Natural killer cell (primary cell): ENCODE measurements around the gene ZNF225. TPM values are rescaled to one million over a fixed set of nuclear protein-coding genes. Genes with fewer than 3 reads are reported as not detected.
A peak's percentile ranks its signal among the peaks of the same experiment; 100 is the strongest.

Experiments
- ATAC-seq, 3 donors: fragments of 150-1000 bp in 2 of 3; fragments of 200-7000 bp in 1 of 3; cut with Tn5 transposase; 1 replicate in 1 of 3; 2 replicates in 2 of 3; pipeline ENCODE4 v1.10.0; 2021; ENCODE audit warnings: mild to moderate bottlenecking in 2 of 3, moderate library complexity in 2 of 3
- DNase-seq, 2 donors: peaks; one replicate each; pipeline versions ENCODE4 v3.0.0 to v3.0.0-alpha.2; 2013 to 2021; ENCODE audit warnings: mixed read lengths in 1 of 2
- H3K27ac ChIP-seq: one replicate; pipeline ENCODE4 v1.5.1; 2013; ENCODE audit warnings: mild to moderate bottlenecking, low read length
- H3K27me3 ChIP-seq: one replicate; pipeline ENCODE4 v1.6.1; 2013; ENCODE audit warnings: low read length; ENCODE audit not compliant: control insufficient read depth, insufficient read depth
- H3K36me3 ChIP-seq: one replicate; pipeline ENCODE4 v1.6.1; 2013; ENCODE audit warnings: low read length; ENCODE audit not compliant: control insufficient read depth, insufficient read depth
- H3K4me1 ChIP-seq: one replicate; pipeline ENCODE4 v1.6.1; 2013; ENCODE audit warnings: low read length; ENCODE audit not compliant: control insufficient read depth, insufficient read depth
- H3K4me3 ChIP-seq: one replicate; pipeline ENCODE4 v1.5.1; 2013; ENCODE audit warnings: low read length
- H3K9me3 ChIP-seq: one replicate; pipeline ENCODE4 v1.6.1; 2013; ENCODE audit warnings: low read length; ENCODE audit not compliant: control insufficient read depth, insufficient read depth
- H3K27ac Mint-ChIP-seq, 2 donors: one replicate each; pipeline ENCODE4 v1.8.0; 2022; ENCODE audit warnings: mild to moderate bottlenecking in 2 of 2, mixed read lengths in 2 of 2, moderate library complexity in 1 of 2
- H3K27me3 Mint-ChIP-seq, 2 donors: one replicate each; pipeline ENCODE4 v1.8.0; 2022; ENCODE audit warnings: low read depth in 2 of 2, mixed read lengths in 2 of 2
- H3K36me3 Mint-ChIP-seq: one replicate; pipeline ENCODE4 v1.8.0; 2022; ENCODE audit warnings: mixed read lengths
- H3K4me1 Mint-ChIP-seq, 2 donors: one replicate each; pipeline ENCODE4 v1.8.0; 2022; ENCODE audit warnings: mixed read lengths in 2 of 2
- H3K4me3 Mint-ChIP-seq: one replicate; pipeline ENCODE4 v1.8.0; 2022; ENCODE audit warnings: mild to moderate bottlenecking, moderate library complexity, mixed read lengths
- H3K9me3 Mint-ChIP-seq, 2 donors: one replicate each; pipeline ENCODE4 v1.8.0; 2022; ENCODE audit warnings: mixed read lengths in 2 of 2
- WGBS: methylation state at CpG from one replicate; pipeline ENCODE4 v1.1.7; 2013; ENCODE audit warnings: missing lambda C conversion rate; ENCODE audit not compliant: insufficient coverage; 5-methylcytosine and 5-hydroxymethylcytosine counted together
- intact Hi-C: fragments of 100-400 bp; cut with micrococcal nuclease; formaldehyde crosslinking; loops from one replicate; pipeline ENCODE4 v1.14.2; 2022
- total RNA-seq, 4 donors: library from RNA; stranded (reverse); fragments of 120-200 nt in 1 of 4; gene quantifications; one replicate each; pipeline versions ENCODE4 v1.2.3 to v1.2.4, GENCODE V29; 2013 to 2022
- TF ChIP-seq, protein P1 (sequence below): fragments of 200-600 bp; IDR thresholded peaks from one replicate; pipeline ENCODE4 v1.8.0; 2022; ENCODE audit warnings: antibody characterized with exemption

Gene ZNF225
- 1 to 10 TPM; 1.5 to 3.6 (median 3.0) TPM for total RNA-seq
- total RNA-seq (2013): 8.4 TPM

- Mint-ChIP-seq H3K27me3 (no peaks in the 10 kb centered on the region), H3K4me3 (peak within 1 kb of the TSS; percentile 97), H3K27ac (peak within 1 kb of the TSS; percentile 90 to 92), H3K9me3 (peaks cover 6 to 12% of the 10 kb centered on the region in 2 donors), H3K4me1 (peaks cover 23 to 31% of the 10 kb centered on the region in 2 donors), H3K36me3 (peaks cover 18% of the 10 kb centered on the region)
- Histone ChIP-seq H3K27me3 (no peaks in the 10 kb centered on the region), H3K4me3 (peak within 1 kb of the TSS; percentile 88), H3K36me3 (peaks cover 14% of the 10 kb centered on the region), H3K27ac (peak within 1 kb of the TSS; percentile 60), H3K4me1 (peaks cover 20% of the 10 kb centered on the region), H3K9me3 (peaks cover 16% of the 10 kb centered on the region)
- DNase-seq (peak; percentile 53 to 93), ATAC-seq (peak; percentile 95 to 99 (median 95))
- WGBS: 0% methylated on average over 44 of the region's 44 CpGs
- TF ChIP-seq, protein P1, sequence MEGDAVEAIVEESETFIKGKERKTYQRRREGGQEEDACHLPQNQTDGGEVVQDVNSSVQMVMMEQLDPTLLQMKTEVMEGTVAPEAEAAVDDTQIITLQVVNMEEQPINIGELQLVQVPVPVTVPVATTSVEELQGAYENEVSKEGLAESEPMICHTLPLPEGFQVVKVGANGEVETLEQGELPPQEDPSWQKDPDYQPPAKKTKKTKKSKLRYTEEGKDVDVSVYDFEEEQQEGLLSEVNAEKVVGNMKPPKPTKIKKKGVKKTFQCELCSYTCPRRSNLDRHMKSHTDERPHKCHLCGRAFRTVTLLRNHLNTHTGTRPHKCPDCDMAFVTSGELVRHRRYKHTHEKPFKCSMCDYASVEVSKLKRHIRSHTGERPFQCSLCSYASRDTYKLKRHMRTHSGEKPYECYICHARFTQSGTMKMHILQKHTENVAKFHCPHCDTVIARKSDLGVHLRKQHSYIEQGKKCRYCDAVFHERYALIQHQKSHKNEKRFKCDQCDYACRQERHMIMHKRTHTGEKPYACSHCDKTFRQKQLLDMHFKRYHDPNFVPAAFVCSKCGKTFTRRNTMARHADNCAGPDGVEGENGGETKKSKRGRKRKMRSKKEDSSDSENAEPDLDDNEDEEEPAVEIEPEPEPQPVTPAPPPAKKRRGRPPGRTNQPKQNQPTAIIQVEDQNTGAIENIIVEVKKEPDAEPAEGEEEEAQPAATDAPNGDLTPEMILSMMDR: no peak
- intact Hi-C loops: no loop called here
These were observed at the start of gene ZNF225 for GRCh38 chr19:44113138-44113783. Gene ZNF225 (plus strand): TSS chr19:44113399. CDS start chr19:44115828, 2,429 bp downstream.

DNA sequence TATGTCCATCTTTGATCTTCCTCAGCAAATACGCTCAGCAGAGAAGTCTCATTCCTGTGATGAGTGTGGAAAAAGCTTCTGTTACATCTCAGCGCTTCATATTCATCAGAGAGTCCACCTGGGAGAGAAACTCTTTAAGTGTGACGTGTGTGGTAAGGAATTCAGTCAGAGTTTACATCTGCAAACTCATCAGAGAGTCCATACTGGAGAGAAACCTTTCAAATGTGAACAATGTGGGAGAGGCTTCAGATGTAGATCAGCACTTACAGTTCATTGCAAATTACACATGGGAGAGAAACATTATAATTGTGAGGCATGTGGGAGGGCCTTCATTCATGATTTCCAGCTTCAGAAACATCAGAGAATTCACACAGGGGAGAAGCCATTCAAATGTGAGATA lies 46.9 kb upstream of the ZNF225 start:
- Mint-ChIP-seq H3K4me3 (no peak overlapping the region), H3K27me3 (no peaks in the 10 kb centered on the region), H3K36me3 (peaks cover 43% of the 10 kb centered on the region), H3K4me1 (peaks cover 2 to 5% of the 10 kb centered on the region in 2 donors), H3K27ac (no peak overlapping the region), H3K9me3 (peaks cover 11 to 22% of the 10 kb centered on the region in 2 donors)
- DNase-seq (no peak), ATAC-seq (no peak)
- H3K36me3 ChIP-seq: peaks cover 15% of the 10 kb centered on the region
- H3K27me3 ChIP-seq: no peaks in the 10 kb centered on the region
- H3K27ac ChIP-seq: no peak overlapping the region
- TF ChIP-seq, protein P1: no peak
- H3K4me1 ChIP-seq: peaks cover 2% of the 10 kb centered on the region
- H3K4me3 ChIP-seq: no peak overlapping the region
- intact Hi-C loops: no loop called here
- 60% methylated on average over 1 of the region's 3 CpGs for WGBS
- peaks cover 41% of the 10 kb centered on the region for H3K9me3 ChIP-seq

DNA sequence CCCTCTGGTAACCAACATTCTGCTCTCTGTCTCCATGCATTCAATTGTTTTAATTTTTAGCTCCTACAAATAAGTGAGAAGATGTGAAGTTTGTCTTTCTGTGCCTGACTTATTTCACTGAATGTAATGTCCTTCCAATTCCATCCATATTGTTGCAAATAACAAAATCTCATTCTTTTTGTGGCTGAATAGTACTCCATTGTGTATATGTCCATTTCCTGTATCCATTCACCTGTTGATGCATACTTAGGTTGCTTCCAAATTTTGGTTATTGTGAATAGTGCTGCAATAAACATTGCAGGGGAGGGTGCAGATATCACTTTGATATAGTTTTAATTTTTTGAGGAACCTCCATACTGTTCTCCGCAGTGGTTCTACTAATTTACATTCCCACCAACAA lies 43.8 kb upstream of the ZNF225 start:
- H3K36me3 Mint-ChIP-seq: peaks cover 25% of the 10 kb centered on the region
- TF ChIP-seq, protein P1: no peak
- DNase-seq: no peak
- Histone ChIP-seq H3K9me3 (peaks cover 38% of the 10 kb centered on the region), H3K27ac (no peak overlapping the region), H3K27me3 (no peaks in the 10 kb centered on the region), H3K4me1 (peaks cover 18% of the 10 kb centered on the region), H3K4me3 (no peak overlapping the region), H3K36me3 (peaks cover 8% of the 10 kb centered on the region)
- H3K27ac Mint-ChIP-seq: no peak overlapping the region
- H3K9me3 Mint-ChIP-seq: peaks cover 13 to 26% of the 10 kb centered on the region in 2 donors
- ATAC-seq: no peak
- WGBS: 100% methylated on average over 1 of the region's 1 CpG
- H3K27me3 Mint-ChIP-seq: no peaks in the 10 kb centered on the region
- H3K4me3 Mint-ChIP-seq: no peak overlapping the region
- intact Hi-C loops: no loop called here
- H3K4me1 Mint-ChIP-seq: peaks cover 22 to 24% of the 10 kb centered on the region in 2 donors
